HG02610 (cell line): ENCODE measurements around the gene UBE2J1.

ENCODE experiments used
- ATAC-seq: cut with Tn5 transposase; IDR thresholded peaks from one replicate; pipeline ENCODE4 v1.9.1; 2021; ENCODE audit warnings: mild to moderate bottlenecking, moderate library complexity; ENCODE audit not compliant: unreplicated experiment

UBE2J1 gene

GRCh38 chr6:89291256-89291819 is 61.2 kb downstream of the UBE2J1 start:
- ATAC-seq: no peak

- ATAC-seq: no peak
Observed at GRCh38 chr6:89290401-89291155, 61.9 kb downstream of the UBE2J1 start.

- ATAC-seq: no peak
Observed at GRCh38 chr6:89289710-89290109, 62.8 kb downstream of the UBE2J1 start.

GRCh38 chr6:89287351-89288028 is 65.0 kb downstream of the UBE2J1 start:
- no peak for ATAC-seq

GRCh38 chr6:89286516-89286915 is 66.0 kb downstream of the UBE2J1 start:
- ATAC-seq: no peak

- ATAC-seq: no peak
Observed at GRCh38 chr6:89284963-89285735, 67.4 kb downstream of the UBE2J1 start.

GRCh38 chr6:89284081-89284480 is 68.4 kb downstream of the UBE2J1 start:
- ATAC-seq: no peak

- ATAC-seq: no peak
Observed at GRCh38 chr6:89282749-89283148, 69.8 kb downstream of the UBE2J1 start.

GRCh38 chr6:89281779-89282246 is 70.7 kb downstream of the UBE2J1 start:
- ATAC-seq: peak; percentile 92

- no peak for ATAC-seq
Observed at GRCh38 chr6:89278956-89279355, 73.6 kb downstream of the UBE2J1 start.
